Rectal smooth muscle tissue (tissue), 1 donor: ENCODE data around the gene PSG7.
"Not testable (repeated sequence)": the region's sequence is repeated elsewhere in the genome, so short reads cannot be mapped to it uniquely, and the experiment has no call there.

ENCODE experiments used
- H3K27ac ChIP-seq: one replicate; pipeline ENCODE4 v1.7.0; 2013; ENCODE audit warnings: low read depth, low read length, inconsistent platforms
- H3K27me3 ChIP-seq: one replicate; pipeline ENCODE4 v1.7.0; 2013; ENCODE audit warnings: low read length; ENCODE audit not compliant: control insufficient read depth, insufficient read depth
- H3K36me3 ChIP-seq: one replicate; pipeline ENCODE4 v1.7.0; 2013; ENCODE audit warnings: low read length; ENCODE audit not compliant: control insufficient read depth, insufficient read depth
- H3K4me1 ChIP-seq: one replicate; pipeline ENCODE4 v1.7.0; 2013; ENCODE audit warnings: low read length; ENCODE audit not compliant: control insufficient read depth, insufficient read depth
- H3K4me3 ChIP-seq: one replicate; pipeline ENCODE4 v1.7.0; 2013; ENCODE audit warnings: low read length
- H3K9ac ChIP-seq: one replicate; pipeline ENCODE4 v1.7.0; 2013; ENCODE audit warnings: low read length

Gene PSG7

GRCh38 chr19:42906162-42906561, 30.8 kb downstream of the PSG7 start:
- H3K9ac ChIP-seq, H3K4me1 ChIP-seq, H3K27ac ChIP-seq, H3K4me3 ChIP-seq, H3K36me3 ChIP-seq, H3K27me3 ChIP-seq: not testable (repeated sequence)

GRCh38 chr19:42900561-42900960, 36.4 kb downstream of the PSG7 start:
- not testable (repeated sequence) for H3K9ac ChIP-seq, H3K4me3 ChIP-seq, H3K4me1 ChIP-seq, H3K27ac ChIP-seq, H3K36me3 ChIP-seq, H3K27me3 ChIP-seq

DNA sequence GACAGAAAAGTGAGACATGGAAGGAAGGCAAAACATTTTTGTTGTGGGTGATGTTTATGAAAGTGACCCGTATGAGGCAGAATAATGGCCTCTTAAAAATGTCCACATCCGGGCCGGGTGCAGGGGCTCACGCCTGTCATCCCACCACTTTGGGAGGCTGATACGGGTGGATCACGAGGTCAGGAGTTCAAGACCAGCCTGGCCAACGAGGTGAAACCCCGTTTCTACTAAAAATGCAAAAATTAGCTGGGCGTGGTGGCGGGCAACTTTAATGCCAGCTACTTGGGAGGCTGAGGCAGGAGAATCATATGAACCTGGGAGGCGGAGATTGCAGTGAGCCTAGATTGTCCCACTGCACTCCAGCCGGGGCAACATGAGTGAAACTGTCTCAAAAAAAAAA, 37.3 kb downstream of the PSG7 start:
- not testable (repeated sequence) for H3K9ac ChIP-seq, H3K27ac ChIP-seq, H3K36me3 ChIP-seq, H3K27me3 ChIP-seq, H3K4me1 ChIP-seq, H3K4me3 ChIP-seq

GRCh38 chr19:42899110-42899509, 37.9 kb downstream of the PSG7 start:
- not testable (repeated sequence) for H3K4me3 ChIP-seq, H3K36me3 ChIP-seq, H3K27me3 ChIP-seq, H3K9ac ChIP-seq, H3K27ac ChIP-seq, H3K4me1 ChIP-seq

- H3K4me1 ChIP-seq, H3K9ac ChIP-seq, H3K27me3 ChIP-seq, H3K4me3 ChIP-seq, H3K36me3 ChIP-seq, H3K27ac ChIP-seq: not testable (repeated sequence)
Measured at GRCh38 chr19:42898656-42899055, 38.4 kb downstream of the PSG7 start.

GRCh38 chr19:42897729-42898128, 39.3 kb downstream of the PSG7 start:
- not testable (repeated sequence) for H3K36me3 ChIP-seq, H3K4me3 ChIP-seq, H3K4me1 ChIP-seq, H3K9ac ChIP-seq, H3K27me3 ChIP-seq, H3K27ac ChIP-seq

DNA sequence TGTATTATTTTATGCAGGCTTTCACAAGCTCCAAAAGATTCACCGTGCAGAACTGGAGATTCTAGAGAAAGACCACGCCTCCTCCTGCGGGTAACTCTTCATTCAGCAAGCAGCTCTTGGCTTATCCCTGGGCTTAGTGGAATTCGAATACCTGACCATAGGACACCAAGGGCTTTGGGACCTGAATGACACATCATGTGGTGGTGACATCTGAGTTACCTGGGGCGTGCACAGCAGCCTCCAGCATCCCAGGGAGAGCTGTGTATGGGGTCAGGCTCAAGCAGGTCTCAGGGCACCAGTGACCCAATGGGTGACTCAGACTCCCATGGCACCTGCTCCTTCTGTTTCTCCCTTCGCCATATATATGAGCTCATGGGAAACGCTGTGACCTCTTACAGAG, 46.6 kb downstream of the PSG7 start:
- H3K9ac ChIP-seq, H3K36me3 ChIP-seq, H3K27ac ChIP-seq, H3K4me1 ChIP-seq, H3K4me3 ChIP-seq, H3K27me3 ChIP-seq: not testable (repeated sequence)

- not testable (repeated sequence) for H3K36me3 ChIP-seq, H3K9ac ChIP-seq, H3K27ac ChIP-seq, H3K4me3 ChIP-seq, H3K4me1 ChIP-seq, H3K27me3 ChIP-seq
Measured at GRCh38 chr19:42887876-42888445, 49.0 kb downstream of the PSG7 start.

DNA sequence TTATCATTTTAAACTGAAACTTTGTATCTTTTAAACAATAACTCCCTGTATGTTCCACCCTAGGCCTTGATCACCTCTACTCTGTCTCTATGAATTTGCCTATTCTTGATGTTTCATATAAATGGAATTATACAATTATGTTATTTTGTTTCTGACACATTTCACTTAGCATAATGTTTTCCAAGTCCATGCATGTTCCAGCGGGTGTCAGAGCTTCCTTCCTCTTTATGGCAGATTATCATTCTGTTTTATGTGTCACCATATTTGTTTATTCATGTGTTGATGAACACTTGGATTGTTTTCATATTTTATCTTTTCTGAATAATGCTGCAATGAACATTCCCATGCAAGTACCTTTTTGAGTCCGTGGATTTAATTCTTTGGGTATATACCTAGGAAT, 54.3 kb downstream of the PSG7 start:
- not testable (repeated sequence) for H3K4me1 ChIP-seq, H3K27ac ChIP-seq, H3K9ac ChIP-seq, H3K4me3 ChIP-seq, H3K27me3 ChIP-seq, H3K36me3 ChIP-seq

GRCh38 chr19:42882010-42882409, 55.0 kb downstream of the PSG7 start:
- not testable (repeated sequence) for H3K4me1 ChIP-seq, H3K27ac ChIP-seq, H3K36me3 ChIP-seq, H3K27me3 ChIP-seq, H3K4me3 ChIP-seq, H3K9ac ChIP-seq

- not testable (repeated sequence) for H3K36me3 ChIP-seq, H3K27ac ChIP-seq, H3K9ac ChIP-seq, H3K4me3 ChIP-seq, H3K27me3 ChIP-seq, H3K4me1 ChIP-seq
Measured at GRCh38 chr19:42881279-42881678, 55.7 kb downstream of the PSG7 start.

GRCh38 chr19:42880621-42881020, 56.4 kb downstream of the PSG7 start:
- not testable (repeated sequence) for H3K4me3 ChIP-seq, H3K36me3 ChIP-seq, H3K27ac ChIP-seq

GRCh38 chr19:42879613-42880012, 57.4 kb downstream of the PSG7 start, which contains the start of gene PSG1:
PSG1 (minus strand) TSS chr19:42879713; CDS start chr19:42879581, 132 bp downstream.
- Histone ChIP-seq H3K9ac (no peak within 1 kb of the TSS), H3K4me1 (peaks cover 4% of the 10 kb centered on the region), H3K27ac (no peak within 1 kb of the TSS), H3K36me3 (no peaks in the 10 kb centered on the region), H3K4me3 (no peak within 1 kb of the TSS), H3K27me3 (no peaks in the 10 kb centered on the region)

More at GRCh38 chr19:42880621-42881020, 56.4 kb downstream of the PSG7 start:
- H3K4me1 ChIP-seq, H3K9ac ChIP-seq, H3K27me3 ChIP-seq: not testable (repeated sequence)
